ENCODE measurements around the gene ZMYND19.
A peak's percentile ranks its signal among the peaks of the same experiment; 100 is the strongest.
"Not testable (repeated sequence)": the region's sequence is repeated elsewhere in the genome, so short reads cannot be mapped to it uniquely, and the experiment has no call there.

ZMYND19 gene

GRCh38 chr9:137590469-137591383 is at the start of gene ZMYND19:
TSS of gene ZMYND19 (minus strand) at chr9:137590512. CDS start at chr9:137590263, 249 bp downstream.
- peak; percentile 91 for DNase-seq

GRCh38 chr9:137639303-137640051 is 49.2 kb upstream of the ZMYND19 start:
- DNase-seq = no peak

- DNase-seq = no peak
Observed at GRCh38 chr9:137638680-137639079, 48.4 kb upstream of the ZMYND19 start.

GRCh38 chr9:137634016-137634415 is 43.7 kb upstream of the ZMYND19 start:
- no peak for DNase-seq

- DNase-seq = no peak
Observed at GRCh38 chr9:137632230-137633161, 42.2 kb upstream of the ZMYND19 start.

- no peak for DNase-seq
Observed at GRCh38 chr9:137631345-137632229, 41.3 kb upstream of the ZMYND19 start.

- DNase-seq = no peak
Observed at GRCh38 chr9:137630679-137631078, 40.4 kb upstream of the ZMYND19 start.

GRCh38 chr9:137630126-137630525 is 39.8 kb upstream of the ZMYND19 start:
- no peak for DNase-seq

- not testable (repeated sequence) for DNase-seq
Observed at GRCh38 chr9:137627406-137627805, 37.1 kb upstream of the ZMYND19 start.

GRCh38 chr9:137626464-137626863 is 36.2 kb upstream of the ZMYND19 start:
- DNase-seq = no peak

GRCh38 chr9:137622211-137622610 is 31.9 kb upstream of the ZMYND19 start:
- DNase-seq = not testable (repeated sequence)

- no peak for DNase-seq
Observed at GRCh38 chr9:137621131-137621757, 30.9 kb upstream of the ZMYND19 start.

GRCh38 chr9:137620581-137620980 is 30.3 kb upstream of the ZMYND19 start:
- DNase-seq = no peak

GRCh38 chr9:137620048-137620405 is 29.7 kb upstream of the ZMYND19 start:
- no peak for DNase-seq

- no peak for DNase-seq
Observed at GRCh38 chr9:137619240-137620047, 29.1 kb upstream of the ZMYND19 start.

GRCh38 chr9:137618105-137619067 is 28.1 kb upstream of the ZMYND19 start, which contains the start of gene EHMT1:
TSS of gene EHMT1 (plus strand) at chr9:137619005. CDS start at chr9:137619029, 24 bp downstream.
- DNase-seq = peak; percentile 80

GRCh38 chr9:137615387-137615871 is 25.1 kb upstream of the ZMYND19 start:
- no peak for DNase-seq

- no peak for DNase-seq
Observed at GRCh38 chr9:137614631-137615386, 24.5 kb upstream of the ZMYND19 start.
